Measurements from ENCODE around the gene PCNA. TPM values are rescaled to one million over a fixed set of nuclear protein-coding genes. Genes with fewer than 3 reads are reported as not detected.

Gene PCNA
- polyA plus RNA-seq (2011; rRNA removed) = 388 and 450 TPM in 2 replicates
- 552 and 561 TPM in 2 replicates for polyA plus RNA-seq (2012; cell fraction: cytosol; rRNA removed)
- 882 and 940 TPM in 2 replicates for polyA plus RNA-seq (2012; cell fraction: nucleus; rRNA removed)
- 431 to 445 TPM (median 440 TPM) in 3 replicates for polyA plus RNA-seq (2017; fragmentation: RNase III; extraction: RNeasy Plus Mini Kit Qiagen cat#74134 plus additional on column Dnase treatment)
- polyA minus RNA-seq (2011; rRNA and poly(A)+ RNA removed) = 260 and 279 TPM in 2 replicates

GRCh38 chr20:5119435-5120184 is at the start of gene PCNA:
TSS of gene PCNA (minus strand) at chr20:5119958. CDS start at chr20:5119798, 160 bp downstream.
- ATAC-seq (peak; percentile 96 to 97), FAIRE-seq (peak; percentile 90), DNase-seq (ENCODE audit: low read depth in 1 of 2, low spot score in 1 of 2) (peak; percentile 99)
- peaks cover 31% of the 10 kb centered on the region for H3K4me1 ChIP-seq
- under 1% methylated on average over 47 of the region's 71 CpGs for WGBS (ENCODE audit: missing lambda C conversion rate)
- peak within 1 kb of the TSS; percentile 85 to 90 for H3K27ac ChIP-seq
- peak within 1 kb of the TSS; percentile 89 for H3K4me2 ChIP-seq
- no peaks in the 10 kb centered on the region for H3K9me3 ChIP-seq
- CTCF ChIA-PET = interaction anchor here (0.8 to 5.1 kb wide), 5 partner anchors 9 to 85 kb away, joined by 3 to 45 read pairs (median 4); no protein-coding TSS in a partner anchor
- peak within 1 kb of the TSS; percentile 78 for H3K4me3 ChIP-seq
- POLR2A ChIA-PET = interaction anchor here (1.2 to 2.1 kb wide), 5 partner anchors 9 to 73 kb away, joined by 3 to 14 read pairs (median 7); no protein-coding TSS in a partner anchor
- no peak for TF ChIP-seq MAZ (IDR thresholded peaks at IDR 0.05; ENCODE audit: borderline replicate concordance, low read depth, low read length)
- no peak for TF ChIP-seq RCOR1 (IDR thresholded peaks at IDR 0.05; ENCODE audit: low read depth, low read length)
- no peak for TF ChIP-seq JUNB (IDR thresholded peaks at IDR 0.05)
- TF ChIP-seq USF2 (IDR thresholded peaks at IDR 0.05) = peak; percentile 30; the same call in 1 of the 2 replicates
- TF ChIP-seq BCL3 (IDR thresholded peaks at IDR 0.05) = peak; percentile 98
- peak; percentile 30; the same call in 1 of the 2 replicates for TF ChIP-seq MYC (IDR thresholded peaks at IDR 0.05; ENCODE audit: borderline replicate concordance, low read length)
- peak; percentile 95 for TF ChIP-seq MAX (IDR thresholded peaks at IDR 0.05)
- TF ChIP-seq POLR2A (IDR thresholded peaks at IDR 0.05; ENCODE audit: low read length) = peak; percentile 99
- TF ChIP-seq GATA3 (IDR thresholded peaks at IDR 0.05; ENCODE audit: borderline replicate concordance) = no peak; the same call in 1 of the 2 replicates
- peak; percentile 24; the same call in 1 of the 2 replicates for TF ChIP-seq KDM5A (IDR thresholded peaks at IDR 0.05)
- TF ChIP-seq HES2 (IDR thresholded peaks at IDR 0.05) = no peak
- TF ChIP-seq CEBPB (IDR thresholded peaks at IDR 0.05) = no peak
- TF ChIP-seq HMGXB4 (CRISPR knock-in tag; IDR thresholded peaks at IDR 0.05; ENCODE audit: borderline replicate concordance) = peak; percentile 45; the same call in 1 of the 2 replicates
- peak; percentile 93 for TF ChIP-seq TFCP2L1 (CRISPR knock-in tag; IDR thresholded peaks at IDR 0.05)
- TF ChIP-seq NR3C1 (IDR thresholded peaks at IDR 0.05) = no peak
- TF ChIP-seq ATOH8 (CRISPR knock-in tag; IDR thresholded peaks at IDR 0.05; ENCODE audit: low read depth) = 0 out of 2 replicates have a peak, but pooled peaks have one; percentile 46
- 0 out of 2 replicates have a peak, but pooled peaks have one; percentile 13 for TF ChIP-seq REST (IDR thresholded peaks at IDR 0.05)
- TF ChIP-seq SMC3 (IDR thresholded peaks at IDR 0.05) = no peak
- TF ChIP-seq E2F6 (IDR thresholded peaks at IDR 0.05; ENCODE audit: borderline replicate concordance, low read depth) = peak; percentile 98
- TF ChIP-seq FOSL2 (IDR thresholded peaks at IDR 0.05) = no peak
- peak; percentile 15; the same call in 1 of the 2 replicates for TF ChIP-seq FOSL2 (CRISPR knock-in tag; IDR thresholded peaks at IDR 0.05)
- TF ChIP-seq KDM1A (IDR thresholded peaks at IDR 0.05; ENCODE audit: low read depth) = no peak
- TF ChIP-seq RARB (CRISPR knock-in tag; IDR thresholded peaks at IDR 0.05) = no peak
- peak; percentile 92 for TF ChIP-seq PHF8 (IDR thresholded peaks at IDR 0.05; ENCODE audit: borderline replicate concordance, low read depth)
- TF ChIP-seq HEYL (CRISPR knock-in tag; IDR thresholded peaks at IDR 0.05) = no peak
- peak; percentile 65; the same call in 1 of the 2 replicates for TF ChIP-seq RFX5 (IDR thresholded peaks at IDR 0.05)
- TF ChIP-seq PBX3 (IDR thresholded peaks at IDR 0.05) = 0 out of 2 replicates have a peak, but pooled peaks have one; percentile 32
- no peak for TF ChIP-seq CBX2 (IDR thresholded peaks at IDR 0.05; ENCODE audit: borderline replicate concordance, low read depth)

All from A549 (cell line).